ENCODE data around the gene JPH2.
"Not testable (repeated sequence)": the region's sequence is repeated elsewhere in the genome, so short reads cannot be mapped to it uniquely, and the experiment has no call there.

Gene JPH2

GRCh38 chr20:44211177-44212039 is 24.4 kb upstream of the JPH2 start:
- DNase-seq (ENCODE audit: low read depth, low spot score) = no peak

GRCh38 chr20:44210406-44211176 is 23.6 kb upstream of the JPH2 start, which contains the start of gene OSER1:
Gene OSER1 (minus strand): TSS chr20:44210771. CDS start chr20:44206957, 3,814 bp downstream.
- peak; percentile 82 for DNase-seq (ENCODE audit: low read depth, low spot score)

- DNase-seq (ENCODE audit: low read depth, low spot score) = no peak
These were observed 22.9 kb upstream of the JPH2 start for GRCh38 chr20:44209686-44210405.

GRCh38 chr20:44208770-44209169 is 21.8 kb upstream of the JPH2 start:
- DNase-seq (ENCODE audit: low read depth, low spot score) = no peak

- no peak for DNase-seq (ENCODE audit: low read depth, low spot score)
These were observed 21.2 kb upstream of the JPH2 start for GRCh38 chr20:44208165-44208564.

- DNase-seq (ENCODE audit: low read depth, low spot score) = no peak
These were observed 20.2 kb upstream of the JPH2 start for GRCh38 chr20:44207126-44207723.

- DNase-seq (ENCODE audit: low read depth, low spot score) = no peak
These were observed 19.1 kb upstream of the JPH2 start for GRCh38 chr20:44206132-44206531.

GRCh38 chr20:44204832-44205215 is 17.8 kb upstream of the JPH2 start:
- no peak for DNase-seq (ENCODE audit: low read depth, low spot score)

GRCh38 chr20:44204156-44204831 is 17.3 kb upstream of the JPH2 start:
- peak; percentile 47 for DNase-seq (ENCODE audit: low read depth, low spot score)

- DNase-seq (ENCODE audit: low read depth, low spot score) = no peak
These were observed 16.2 kb upstream of the JPH2 start for GRCh38 chr20:44203161-44203560.

GRCh38 chr20:44200983-44201382 is 14.0 kb upstream of the JPH2 start:
- DNase-seq (ENCODE audit: low read depth, low spot score) = no peak

- DNase-seq (ENCODE audit: low read depth, low spot score) = no peak
These were observed 13.4 kb upstream of the JPH2 start for GRCh38 chr20:44200371-44200770.

- DNase-seq (ENCODE audit: low read depth, low spot score) = no peak
These were observed 12.9 kb upstream of the JPH2 start for GRCh38 chr20:44199877-44200276.

GRCh38 chr20:44198872-44199271 is 11.9 kb upstream of the JPH2 start:
- DNase-seq (ENCODE audit: low read depth, low spot score) = no peak

GRCh38 chr20:44196271-44196670 is 9.3 kb upstream of the JPH2 start:
- no peak for DNase-seq (ENCODE audit: low read depth, low spot score)

- DNase-seq (ENCODE audit: low read depth, low spot score) = no peak
These were observed 8.6 kb upstream of the JPH2 start for GRCh38 chr20:44195605-44196004.

GRCh38 chr20:44193801-44194200 is 6.8 kb upstream of the JPH2 start:
- no peak for DNase-seq (ENCODE audit: low read depth, low spot score)

GRCh38 chr20:44191640-44192039 is 4.7 kb upstream of the JPH2 start:
- not testable (repeated sequence) for DNase-seq (ENCODE audit: low read depth, low spot score)

- DNase-seq (ENCODE audit: low read depth, low spot score) = peak; percentile 67
These were observed 3.3 kb upstream of the JPH2 start for GRCh38 chr20:44190197-44190852.

GRCh38 chr20:44188752-44189151 is 1.8 kb upstream of the JPH2 start:
- DNase-seq (ENCODE audit: low read depth, low spot score) = no peak

Data from smooth muscle cell of the brain vasculature (primary cell).